HG03108 (cell line): Measurements from ENCODE around the gene KCNAB2.
"Not testable (repeated sequence)": the region's sequence is repeated elsewhere in the genome, so short reads cannot be mapped to it uniquely, and the experiment has no call there.

Source experiments
- ATAC-seq: cut with Tn5 transposase; IDR thresholded peaks from one replicate; pipeline ENCODE4 v1.9.1; 2021; ENCODE audit warnings: moderate library complexity; ENCODE audit not compliant: unreplicated experiment

The KCNAB2 gene

DNA sequence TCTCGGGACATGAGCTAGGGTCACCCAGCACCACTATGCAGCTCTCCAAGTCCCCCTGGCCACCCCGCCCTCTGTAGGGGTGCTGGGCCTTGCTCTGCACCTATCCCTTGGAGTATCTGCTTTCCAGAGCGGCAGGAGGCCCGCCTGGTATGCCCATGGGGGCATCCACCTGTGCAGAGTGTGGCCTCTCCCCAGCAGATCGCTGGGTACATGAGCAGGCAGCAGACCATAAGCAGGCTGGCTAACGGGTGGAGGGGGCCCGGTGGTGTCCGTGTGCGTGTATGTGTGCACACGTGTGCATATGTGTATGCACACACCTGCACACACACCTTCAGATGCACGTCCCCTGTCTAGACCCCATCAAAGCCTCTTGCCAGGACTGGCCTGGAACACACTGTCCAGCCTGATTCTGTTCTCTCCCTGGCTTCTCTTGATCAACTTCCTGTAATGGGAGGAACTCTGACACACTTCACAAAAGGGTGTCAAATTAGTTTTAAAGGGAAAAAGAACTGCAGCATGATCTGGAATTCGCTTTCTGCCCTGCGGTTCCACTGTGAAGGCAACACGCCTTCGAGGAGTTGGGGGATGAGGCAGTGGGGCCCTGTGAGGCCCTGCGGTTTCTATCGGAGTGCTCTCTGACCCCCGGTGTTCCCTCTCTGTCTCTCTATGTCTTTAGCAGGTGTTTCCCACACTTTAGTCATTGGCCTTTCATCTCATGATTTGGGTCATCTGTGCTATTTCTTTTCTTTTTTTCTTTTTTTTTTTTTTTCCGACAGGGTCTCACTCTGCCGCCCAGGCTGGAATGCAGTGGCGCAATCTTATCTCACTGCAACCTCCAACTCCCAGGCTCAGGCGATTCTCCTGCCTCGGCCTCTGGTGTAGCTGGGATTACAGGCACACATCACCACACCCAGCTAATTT is 36.3 kb upstream of the KCNAB2 start:
- no peak for ATAC-seq

DNA sequence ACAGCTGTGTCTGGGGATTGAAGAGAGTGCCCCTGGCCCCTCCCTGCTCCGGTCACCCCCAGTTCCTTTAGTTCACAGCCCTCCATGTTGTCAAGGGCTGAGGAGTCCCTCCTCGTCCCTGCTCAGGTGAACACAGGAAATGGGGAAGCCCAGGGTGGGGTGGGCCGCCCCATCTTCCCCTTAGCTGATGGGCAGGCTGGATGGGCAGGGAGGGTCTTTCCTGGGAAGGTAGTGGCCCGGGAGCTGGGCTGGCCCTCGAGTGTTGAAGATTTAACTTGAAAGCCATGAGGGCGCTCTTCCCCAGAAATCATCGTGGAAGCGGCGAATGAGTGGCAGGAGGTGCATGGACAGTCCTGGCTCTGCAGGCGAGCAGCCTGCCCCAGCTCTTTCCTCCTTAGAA is 35.1 kb upstream of the KCNAB2 start:
- ATAC-seq, result no peak

DNA sequence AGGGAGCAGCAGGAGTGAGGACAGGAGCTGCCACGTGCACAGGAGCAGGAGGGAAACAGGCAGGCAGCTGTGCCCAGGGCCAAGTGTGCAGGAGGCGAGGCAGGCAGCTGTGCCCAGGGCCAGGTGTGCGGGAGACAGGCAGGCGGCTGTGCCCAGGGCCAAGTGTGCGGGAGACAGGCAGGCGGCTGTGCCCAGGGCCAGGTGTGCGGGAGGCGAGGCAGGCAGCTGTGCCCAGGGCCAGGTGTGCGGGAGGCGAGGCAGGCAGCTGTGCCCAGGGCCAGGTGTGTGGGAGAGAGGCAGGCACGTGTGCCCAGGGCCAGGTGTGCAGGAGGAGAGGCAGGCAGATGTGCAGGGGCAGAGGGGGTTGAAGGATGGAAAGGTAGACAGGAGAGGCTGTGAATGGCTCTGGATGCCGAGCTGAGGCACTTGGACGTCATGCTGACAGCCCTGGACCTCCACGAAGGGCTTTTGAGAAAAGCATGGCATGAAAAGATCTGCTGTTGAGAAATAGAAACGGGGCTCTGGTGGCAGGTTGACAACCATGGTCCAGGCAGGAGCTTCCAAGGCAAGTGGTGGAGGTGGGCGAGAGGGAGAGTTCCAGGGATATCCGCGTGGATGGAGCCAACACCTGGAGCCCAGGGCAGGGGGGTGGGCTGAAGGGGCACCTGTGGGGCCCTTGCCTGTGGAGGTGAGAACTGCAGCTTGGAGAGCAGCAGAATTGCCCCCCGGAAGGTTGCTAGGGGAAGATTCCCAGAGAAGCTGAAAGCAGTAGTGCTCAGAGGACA is 34.3 kb upstream of the KCNAB2 start:
- no peak for ATAC-seq

DNA sequence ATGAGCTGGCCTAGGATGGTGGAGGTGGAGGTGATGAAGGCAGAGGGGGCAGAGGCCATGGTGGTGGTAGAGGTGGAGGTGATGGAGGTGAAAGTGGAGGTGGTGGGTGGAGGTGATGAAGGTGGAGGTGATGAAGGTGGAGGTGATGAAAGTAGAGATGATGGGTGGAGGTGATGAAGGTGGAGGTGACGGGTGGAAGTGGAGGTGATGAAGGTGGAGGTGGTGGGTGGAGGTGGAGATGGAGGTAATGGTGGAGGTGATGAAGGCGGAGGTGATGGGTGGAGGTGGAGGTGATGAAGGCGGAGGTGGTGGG is 33.8 kb upstream of the KCNAB2 start:
- ATAC-seq, result no peak

DNA sequence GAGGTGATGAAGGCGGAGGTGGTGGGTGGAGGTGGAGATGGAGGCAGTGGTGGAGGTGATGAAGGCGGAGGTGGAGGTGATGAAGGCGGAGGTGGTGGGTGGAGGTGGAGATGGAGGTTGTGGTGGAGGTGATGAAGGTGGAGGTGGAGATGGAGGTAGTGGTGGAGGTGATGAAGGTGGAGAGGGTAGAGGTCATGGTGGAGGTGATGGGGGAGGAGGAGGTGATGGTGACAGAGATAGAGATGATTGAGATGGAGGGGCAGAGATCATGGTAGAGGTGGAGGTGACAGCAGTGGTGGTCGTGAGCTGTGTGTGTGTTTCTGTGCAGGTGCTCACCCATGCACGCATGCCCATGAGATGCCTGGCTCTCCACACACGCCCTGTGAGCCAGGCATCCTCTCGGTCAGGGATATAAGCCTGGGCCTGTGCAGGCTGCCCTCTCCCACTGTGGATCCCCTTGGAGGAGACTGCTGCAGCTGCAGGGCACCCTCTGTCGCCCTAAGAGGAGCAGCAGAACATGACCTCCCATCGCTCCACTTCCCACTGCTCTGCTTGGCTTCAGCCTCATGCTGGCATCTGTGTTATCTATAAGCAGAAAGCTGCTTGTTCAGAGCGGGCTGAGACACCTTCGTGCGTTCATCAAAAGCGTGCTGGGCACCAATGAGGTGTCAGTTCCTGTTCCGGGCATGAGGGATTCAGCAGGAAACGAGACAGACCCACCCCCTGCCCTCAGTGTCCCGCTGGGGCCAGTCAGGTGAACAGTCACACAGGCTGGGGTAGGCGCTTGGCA is 33.0 kb upstream of the KCNAB2 start:
- ATAC-seq, result no peak

DNA sequence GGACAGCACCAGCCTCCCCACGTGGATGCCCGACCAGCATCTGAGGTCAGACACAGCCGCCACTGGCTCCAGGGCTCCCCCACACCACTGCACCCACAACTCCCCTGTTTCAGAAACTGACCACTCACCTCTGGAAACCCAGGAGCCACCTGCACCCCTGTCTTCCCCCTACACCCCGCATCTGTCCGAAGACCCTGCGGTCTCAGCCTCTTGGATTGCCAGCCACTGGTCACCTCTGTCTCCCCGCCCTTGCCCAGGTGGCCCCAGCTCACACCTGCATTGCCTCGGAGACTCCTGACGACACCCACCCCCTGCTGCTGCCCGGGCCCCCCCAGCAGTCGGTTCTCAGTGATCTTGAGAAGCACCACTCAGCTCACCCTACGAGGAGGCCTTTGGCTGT is 32.2 kb upstream of the KCNAB2 start:
- ATAC-seq, result no peak

DNA sequence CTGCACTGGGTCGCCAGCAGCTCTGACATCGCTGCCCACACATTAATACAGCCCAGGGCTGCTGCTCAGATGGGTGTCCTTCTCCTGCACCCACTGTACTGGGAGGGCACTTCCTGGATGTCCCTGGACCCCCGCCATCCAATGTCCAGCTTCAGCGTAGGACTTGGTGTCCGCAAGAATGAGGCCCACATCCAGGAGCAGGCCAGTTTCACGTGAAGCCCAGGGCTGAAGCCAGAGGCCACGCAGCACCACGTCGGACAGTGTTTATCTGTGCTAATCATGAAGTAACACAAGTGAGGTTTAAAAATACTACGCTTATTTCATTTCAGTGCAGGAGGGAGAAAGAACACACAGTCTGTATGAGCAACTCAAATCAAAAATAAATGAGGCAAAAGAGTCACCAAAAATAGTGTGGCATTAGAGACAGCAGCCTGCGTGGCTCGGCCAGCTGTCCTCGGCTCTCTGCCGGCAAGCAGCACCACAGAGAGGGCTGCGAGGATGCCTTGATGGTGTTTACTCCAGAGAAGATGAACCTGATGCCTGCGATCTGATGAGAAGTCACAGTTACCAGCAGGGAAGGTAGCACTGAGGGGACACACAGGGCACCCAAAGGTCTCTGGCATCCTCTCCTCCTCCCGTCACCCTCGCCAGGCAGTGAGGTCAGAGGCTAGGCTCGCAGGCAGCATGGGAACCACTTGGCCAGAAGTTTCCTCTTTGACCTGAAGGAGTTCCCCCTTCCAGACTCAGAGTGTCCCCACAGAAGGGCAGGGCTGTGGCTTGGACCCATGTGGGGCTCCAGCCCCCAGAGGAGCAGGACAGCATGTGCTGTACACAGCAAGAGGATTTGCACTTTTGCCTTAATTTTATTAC is 31.3 kb upstream of the KCNAB2 start:
- ATAC-seq, result no peak

DNA sequence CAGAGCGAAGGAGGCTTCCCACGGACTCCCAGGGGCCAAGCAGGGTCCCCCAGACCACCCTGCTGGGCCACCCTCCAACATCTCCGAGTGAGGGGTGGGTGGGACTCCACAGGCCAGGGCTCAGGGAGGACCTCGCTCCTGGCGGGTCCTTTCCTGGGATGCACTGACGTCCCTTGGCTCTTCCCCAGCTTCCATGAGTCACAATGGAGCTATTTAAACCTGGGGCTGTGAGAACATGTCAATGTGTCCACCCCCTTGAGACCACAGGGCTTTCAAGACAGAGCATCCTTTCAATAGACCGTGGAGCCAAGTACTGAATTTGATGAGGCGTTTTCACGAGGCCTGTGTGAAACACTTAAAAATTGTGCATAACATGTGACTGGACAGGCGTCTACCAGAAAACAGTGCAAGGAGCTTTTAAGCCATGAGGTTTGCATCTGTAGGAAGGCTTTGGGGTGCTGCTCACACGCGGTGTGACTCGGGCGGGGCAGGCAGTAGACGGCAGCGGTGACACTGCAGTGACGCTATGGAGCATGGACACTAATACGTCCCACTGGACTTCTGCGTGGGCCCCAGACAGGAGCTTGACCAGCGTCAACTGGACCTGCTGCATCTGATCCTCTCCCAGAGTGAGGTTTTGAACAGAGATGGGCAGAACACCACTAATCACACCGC is 29.4 kb upstream of the KCNAB2 start:
- no peak for ATAC-seq

DNA sequence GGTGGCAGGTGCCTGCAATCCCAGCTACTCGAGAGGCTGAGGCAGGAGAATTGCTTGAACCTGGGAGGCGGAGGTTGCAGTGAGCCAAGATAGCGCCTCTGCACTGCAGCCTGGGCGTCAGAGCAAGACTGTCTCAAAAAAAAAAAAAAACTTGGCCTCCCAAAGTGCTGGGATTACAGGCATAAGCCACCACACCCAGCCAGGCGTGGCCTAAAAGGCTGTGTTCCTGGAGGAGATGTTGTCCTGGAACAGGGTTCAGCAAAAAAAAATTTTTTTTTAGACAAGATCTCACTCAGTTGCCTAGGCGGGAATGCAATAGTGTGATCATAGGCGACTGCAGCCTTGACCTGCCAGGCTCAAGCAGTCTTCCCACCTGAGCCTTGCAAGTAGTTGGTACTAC is 28.0 kb upstream of the KCNAB2 start:
- ATAC-seq, result not testable (repeated sequence)

DNA sequence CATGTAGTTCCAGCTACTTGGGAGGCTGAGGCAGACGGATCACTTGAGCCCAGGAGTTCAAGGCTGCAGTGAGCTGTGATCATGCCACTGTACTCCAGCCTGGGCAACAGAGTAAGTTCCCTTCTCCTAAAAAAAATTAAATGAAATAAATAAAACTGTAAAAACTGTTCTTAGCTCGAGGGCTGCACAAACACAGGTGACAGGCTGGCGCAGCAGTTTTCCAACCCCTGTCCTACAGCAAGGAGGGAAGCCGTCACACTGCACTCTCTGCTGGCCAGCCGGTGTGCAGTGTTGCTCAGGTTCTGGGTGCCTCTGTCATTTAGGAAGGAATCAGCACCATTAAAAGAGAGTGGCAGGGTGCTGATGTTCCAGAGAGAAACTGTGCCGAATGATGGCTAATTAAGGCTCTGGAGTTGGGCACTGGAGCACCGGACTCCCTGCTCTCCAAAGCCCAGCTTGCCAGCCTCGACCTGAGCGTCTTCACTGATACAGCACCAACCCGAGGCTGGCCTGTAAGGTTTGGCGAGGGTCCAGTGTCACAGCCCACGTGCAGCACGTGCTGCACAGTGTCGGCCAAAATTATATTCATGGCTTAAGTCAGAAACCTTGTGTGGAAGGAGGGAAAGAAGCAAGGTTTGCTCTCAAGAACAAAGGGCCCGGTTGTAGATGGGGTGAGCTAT is 26.4 kb upstream of the KCNAB2 start:
- ATAC-seq, result no peak

DNA sequence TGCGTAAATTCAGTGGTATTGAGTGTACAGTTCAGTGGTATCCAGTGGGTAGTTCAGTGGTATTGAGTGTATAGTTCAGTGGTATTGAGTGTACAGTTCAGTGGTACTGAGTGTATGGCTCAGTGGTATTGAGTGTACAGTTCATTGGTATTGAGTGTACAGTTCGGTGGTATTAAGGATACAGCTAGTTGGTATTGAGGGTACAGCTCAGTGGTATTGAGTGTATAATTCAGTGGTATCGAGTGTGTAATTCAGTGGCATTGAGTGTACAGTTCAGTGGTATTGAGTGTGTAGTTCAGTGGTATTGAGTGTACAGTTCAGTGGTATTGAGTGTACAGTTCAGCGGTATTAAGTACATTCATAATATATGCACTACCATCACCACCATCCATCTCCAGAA is 23.5 kb upstream of the KCNAB2 start:
- ATAC-seq, result no peak

DNA sequence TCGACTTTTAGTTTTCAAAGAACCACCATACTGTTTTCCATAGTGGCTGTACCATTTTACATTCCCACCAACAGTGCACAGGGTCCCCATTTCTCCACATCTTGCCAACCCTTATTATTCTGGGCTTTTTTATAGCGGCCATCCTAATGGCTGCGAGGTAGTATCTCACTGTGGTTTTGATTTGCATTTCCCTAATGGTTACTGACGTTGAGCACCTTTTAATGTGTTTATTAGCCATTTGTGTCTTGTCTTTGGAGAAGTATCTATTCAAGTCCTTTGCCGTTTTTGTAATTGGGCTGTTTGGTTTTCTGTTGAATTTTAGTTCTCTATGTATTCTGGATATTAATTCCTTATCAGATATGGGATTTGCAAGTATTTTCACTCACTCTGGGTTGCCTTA is 22.3 kb upstream of the KCNAB2 start:
- no peak for ATAC-seq

DNA sequence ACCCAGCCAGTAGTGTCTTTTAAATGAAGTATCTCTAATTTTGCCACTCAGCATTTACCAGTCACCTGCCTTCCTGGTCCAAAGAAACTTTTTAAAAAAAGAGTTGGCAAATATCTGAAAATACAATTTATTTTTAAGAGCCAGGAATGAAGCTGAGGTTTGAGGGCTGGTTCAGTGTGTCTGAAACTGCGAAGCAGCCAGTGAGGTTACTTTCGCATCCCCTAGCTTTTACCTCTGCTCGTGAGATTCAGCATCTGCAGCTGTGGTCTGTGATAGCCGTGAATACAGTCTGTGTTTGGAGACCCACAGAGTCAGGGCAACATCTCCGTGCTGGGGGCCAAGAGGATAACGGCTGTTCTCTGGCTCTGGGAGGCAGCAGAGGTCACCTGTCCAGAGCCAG is 21.3 kb upstream of the KCNAB2 start:
- no peak for ATAC-seq

DNA sequence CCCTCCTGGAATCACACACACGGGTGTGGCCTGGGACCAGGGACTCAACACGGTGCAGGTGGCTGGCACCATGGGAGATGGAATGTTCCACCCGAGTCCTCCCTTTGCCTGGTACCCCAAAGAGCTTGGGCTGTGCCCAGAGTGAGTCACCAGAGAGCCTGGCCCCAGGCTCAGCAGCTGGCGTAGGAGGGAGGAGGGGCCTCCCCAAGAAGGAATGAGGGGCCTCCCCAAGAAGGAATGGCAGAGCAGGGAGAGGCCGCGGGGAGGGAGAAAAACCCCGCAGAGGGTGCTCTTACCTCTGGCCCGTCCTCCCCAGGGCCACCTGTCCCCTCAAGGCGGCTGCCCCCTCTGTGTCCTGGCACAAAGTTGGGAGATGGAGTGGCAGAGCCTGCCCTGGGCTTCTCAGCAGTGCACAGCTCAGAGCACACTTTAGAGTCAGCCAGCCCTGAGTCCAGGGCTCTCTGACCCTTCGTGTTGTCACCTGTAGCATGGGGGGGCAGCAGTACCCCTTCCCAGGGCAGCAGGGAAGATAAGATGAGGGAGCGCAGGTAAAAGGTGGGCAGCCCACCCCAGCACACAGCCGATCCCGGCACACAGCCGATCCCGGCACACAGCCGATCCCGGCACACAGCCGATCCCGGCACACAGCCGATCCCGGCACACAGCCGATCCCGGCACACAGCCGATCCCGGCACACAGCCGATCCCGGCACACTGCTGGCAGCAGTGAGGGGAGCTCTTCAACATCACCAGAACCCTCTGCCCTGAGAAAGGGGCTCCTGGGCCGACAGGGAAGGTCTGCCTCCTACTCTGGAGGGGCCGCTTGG is 20.2 kb upstream of the KCNAB2 start:
- ATAC-seq, result no peak

DNA sequence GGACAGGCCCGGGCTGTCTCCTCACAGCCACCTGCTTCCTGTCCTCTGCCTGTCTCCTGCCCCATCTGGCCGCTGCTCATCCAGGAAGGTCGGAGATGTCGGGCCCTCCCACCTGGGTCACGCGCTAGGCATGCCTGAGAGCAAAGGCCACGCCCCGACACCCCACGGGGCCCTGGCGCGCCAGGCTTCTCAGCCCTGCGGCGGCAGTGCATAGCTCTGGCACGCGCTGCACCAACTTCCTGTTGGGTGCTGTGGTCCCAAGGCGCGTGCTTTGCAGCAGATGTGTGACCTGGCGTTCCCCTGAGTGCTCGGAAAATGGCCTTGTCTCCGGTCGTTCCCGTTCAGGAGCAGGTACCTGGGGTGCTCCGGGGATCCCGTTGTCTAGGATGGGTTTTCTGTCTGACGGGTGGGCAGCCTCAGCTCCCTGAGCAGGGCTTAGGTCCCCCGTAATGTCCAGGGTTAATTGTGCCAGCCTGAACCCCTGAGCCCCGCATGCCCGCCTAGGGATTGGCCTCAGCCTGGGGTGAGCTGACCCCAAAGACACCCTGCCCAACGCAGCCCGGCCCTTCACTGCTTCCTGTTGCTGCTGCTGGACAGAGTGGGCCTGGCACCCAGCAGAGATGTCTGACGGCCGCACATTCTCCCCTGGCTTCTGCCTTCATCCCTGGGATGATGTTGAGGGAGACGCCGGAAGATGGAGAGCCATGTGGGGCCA is 19.4 kb upstream of the KCNAB2 start:
- ATAC-seq, result peak; percentile 81

DNA sequence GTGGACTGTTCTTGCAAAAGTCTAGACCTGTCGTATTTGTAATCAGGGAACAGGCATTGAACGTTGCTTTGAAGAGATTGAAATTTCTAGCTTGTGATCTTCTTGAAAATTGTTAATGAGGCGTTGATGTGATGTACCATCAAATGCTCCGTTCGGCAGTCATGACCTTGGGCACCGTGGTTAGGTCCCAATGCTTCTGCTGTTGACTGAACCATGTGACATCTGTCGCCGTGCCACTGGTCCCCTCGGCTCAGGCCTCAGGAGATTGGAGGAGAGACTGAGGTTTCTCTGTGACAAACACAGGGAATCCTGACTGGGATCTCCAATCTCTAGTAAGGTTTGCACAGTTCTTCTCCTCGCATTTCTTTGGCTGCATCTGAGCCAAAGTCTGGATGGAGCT is 18.1 kb upstream of the KCNAB2 start:
- no peak for ATAC-seq

DNA sequence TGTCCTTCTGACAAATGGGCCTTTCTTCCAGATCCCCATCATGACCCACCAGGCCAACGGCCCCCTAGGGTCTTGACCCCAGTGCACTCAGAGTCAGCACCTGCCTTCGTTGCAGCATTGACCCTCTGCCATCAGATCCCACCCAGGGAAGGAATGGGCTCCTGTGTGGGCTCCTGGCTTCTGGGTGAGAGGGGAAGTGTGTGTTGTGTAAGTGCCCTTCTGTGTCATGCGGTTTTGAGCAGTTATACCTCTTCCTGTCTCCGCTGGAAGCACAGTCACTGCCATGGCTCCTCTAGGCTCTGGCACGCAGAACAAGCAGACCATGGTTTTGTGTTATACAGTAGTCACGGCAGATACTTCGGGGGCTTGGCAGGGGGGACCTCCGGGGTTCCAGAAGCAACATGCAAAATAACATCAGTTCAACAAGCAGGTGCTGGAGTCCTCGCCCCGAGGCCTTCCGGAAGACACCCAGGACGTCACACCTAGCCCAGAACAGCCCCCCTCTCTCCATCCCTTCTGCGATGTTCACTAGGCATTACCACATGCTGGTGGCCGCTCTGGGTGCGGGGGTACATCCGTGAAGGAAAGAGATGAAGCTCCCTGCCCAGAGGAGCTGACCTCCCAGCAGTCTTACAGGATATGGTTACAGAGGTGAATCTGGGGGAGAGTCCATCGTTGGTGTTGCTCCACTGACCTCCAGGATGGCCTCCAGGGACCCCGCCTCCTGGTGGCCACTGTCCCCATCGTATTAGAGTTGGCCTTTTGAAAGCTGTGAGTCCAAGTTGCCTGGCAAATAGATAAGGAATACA is 17.4 kb upstream of the KCNAB2 start:
- peak; percentile 24 for ATAC-seq
